Epithelial cell of proximal tubule (primary cell): ENCODE measurements around the gene LCE1E. TPM values are rescaled to one million over a fixed set of nuclear protein-coding genes. Genes with fewer than 3 reads are reported as not detected.

Experiments
- DNase-seq: peaks from one replicate; pipeline ENCODE4 v3.0.0-alpha.2; 2011; ENCODE audit warnings: low read depth
- H3K4me3 ChIP-seq: 2 replicates; pipeline ENCODE4 v1.5.1; 2011; ENCODE audit warnings: low read depth, mild to moderate bottlenecking, low read length
- total RNA-seq: library from RNA; depleted of rRNA; stranded (reverse); fragments of >200 nt; gene quantifications from 2 replicates; pipeline ENCODE4 v1.2.3, GENCODE V29; 2015
- TF ChIP-seq, protein P1 (sequence below): conservative IDR thresholded peaks from 2 replicates; pipeline ENCODE4 v1.5.1; 2012; ENCODE audit warnings: low read depth, mild to moderate bottlenecking, low read length

LCE1E gene
- total RNA-seq, 1 donor from 2014 or later = not detected

DNA sequence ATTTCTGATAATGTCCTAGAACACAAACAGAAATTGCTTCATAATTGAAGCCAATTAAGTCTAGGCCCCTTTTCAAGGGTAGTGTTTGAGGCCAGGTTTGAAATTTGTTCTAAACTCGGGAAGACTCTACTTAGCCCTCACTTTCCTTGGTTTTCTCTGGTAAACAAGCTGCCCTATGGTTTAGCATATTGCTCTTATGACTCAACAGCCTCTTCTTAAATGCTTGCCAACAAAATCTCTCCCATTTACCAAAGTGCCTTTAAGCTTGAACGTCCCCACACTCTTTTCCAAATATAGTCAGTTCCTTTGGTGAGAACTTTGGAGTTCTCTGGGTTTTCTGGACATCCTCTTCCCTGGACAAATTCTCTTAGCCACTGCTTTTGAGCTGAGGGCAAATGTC lies 50.8 kb downstream of the LCE1E start:
- DNase-seq = no peak
- no peak overlapping the region for H3K4me3 ChIP-seq
- TF ChIP-seq, protein P1, sequence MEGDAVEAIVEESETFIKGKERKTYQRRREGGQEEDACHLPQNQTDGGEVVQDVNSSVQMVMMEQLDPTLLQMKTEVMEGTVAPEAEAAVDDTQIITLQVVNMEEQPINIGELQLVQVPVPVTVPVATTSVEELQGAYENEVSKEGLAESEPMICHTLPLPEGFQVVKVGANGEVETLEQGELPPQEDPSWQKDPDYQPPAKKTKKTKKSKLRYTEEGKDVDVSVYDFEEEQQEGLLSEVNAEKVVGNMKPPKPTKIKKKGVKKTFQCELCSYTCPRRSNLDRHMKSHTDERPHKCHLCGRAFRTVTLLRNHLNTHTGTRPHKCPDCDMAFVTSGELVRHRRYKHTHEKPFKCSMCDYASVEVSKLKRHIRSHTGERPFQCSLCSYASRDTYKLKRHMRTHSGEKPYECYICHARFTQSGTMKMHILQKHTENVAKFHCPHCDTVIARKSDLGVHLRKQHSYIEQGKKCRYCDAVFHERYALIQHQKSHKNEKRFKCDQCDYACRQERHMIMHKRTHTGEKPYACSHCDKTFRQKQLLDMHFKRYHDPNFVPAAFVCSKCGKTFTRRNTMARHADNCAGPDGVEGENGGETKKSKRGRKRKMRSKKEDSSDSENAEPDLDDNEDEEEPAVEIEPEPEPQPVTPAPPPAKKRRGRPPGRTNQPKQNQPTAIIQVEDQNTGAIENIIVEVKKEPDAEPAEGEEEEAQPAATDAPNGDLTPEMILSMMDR = no peak

Other genes with a start within 250 kb of the LCE1E start
- gene LCE3E, start 219.5 kb upstream of the LCE1E start, total RNA-seq = not detected in 2 replicates
- not detected in 2 replicates for gene LCE3D, start 205.7 kb upstream of the LCE1E start, total RNA-seq
- not detected in 2 replicates for gene LCE3C, start 186.0 kb upstream of the LCE1E start, total RNA-seq
- gene LCE3B, start 172.4 kb upstream of the LCE1E start, total RNA-seq = not detected in 2 replicates
- gene LCE3A, start 163.2 kb upstream of the LCE1E start, total RNA-seq = not detected in 2 replicates
- not detected in 2 replicates for gene LCE2D, start 122.9 kb upstream of the LCE1E start, total RNA-seq
- not detected in 2 replicates for gene LCE2C, start 111.0 kb upstream of the LCE1E start, total RNA-seq
- not detected in 2 replicates for gene LCE2B, start 100.1 kb upstream of the LCE1E start, total RNA-seq
- gene LCE2A, start 87.9 kb upstream of the LCE1E start, total RNA-seq = not detected in 2 replicates
- not detected in 2 replicates for gene LCE4A, start 78.1 kb upstream of the LCE1E start, total RNA-seq
- not detected in 2 replicates for gene KPRP, start 28.2 kb upstream of the LCE1E start, total RNA-seq
- not detected in 2 replicates for gene LCE1F, start 11.1 kb upstream of the LCE1E start, total RNA-seq
- not detected in 2 replicates for gene LCE1D, start 10.5 kb downstream of the LCE1E start, total RNA-seq
- gene LCE1C, start 20.4 kb downstream of the LCE1E start, total RNA-seq = not detected in 2 replicates
- gene LCE1B, start 25.7 kb downstream of the LCE1E start, total RNA-seq = not detected in 2 replicates
- not detected in 2 replicates for gene LCE1A, start 41.2 kb downstream of the LCE1E start, total RNA-seq
- gene LCE6A, start 56.6 kb downstream of the LCE1E start, total RNA-seq = not detected in 2 replicates
- gene LCE7A, start 73.7 kb downstream of the LCE1E start, total RNA-seq = not detected in 2 replicates
- not detected in 2 replicates for gene SMCP, start 92.1 kb downstream of the LCE1E start, total RNA-seq
- 0.35 and 2.1 TPM in 2 replicates for gene IVL, start 122.3 kb downstream of the LCE1E start, total RNA-seq
- gene SPRR5, start 160.9 kb downstream of the LCE1E start, total RNA-seq = not detected in 2 replicates
- not detected in 2 replicates for gene SPRR4, start 184.4 kb downstream of the LCE1E start, total RNA-seq
- gene SPRR1A, start 197.8 kb downstream of the LCE1E start, total RNA-seq = not detected in 2 replicates
- gene SPRR3, start 215.5 kb downstream of the LCE1E start, total RNA-seq = not detected in 2 replicates
- 0.75 TPM in 1 of 2 replicates, not detected in the other for gene SPRR1B, start 244.9 kb downstream of the LCE1E start, total RNA-seq